EL (cell line): ENCODE measurements around the gene TBX19.

ENCODE experiments used
- DNase-seq: peaks from one replicate; pipeline ENCODE4 v3.0.0-alpha.2; 2016

TBX19 gene

DNA sequence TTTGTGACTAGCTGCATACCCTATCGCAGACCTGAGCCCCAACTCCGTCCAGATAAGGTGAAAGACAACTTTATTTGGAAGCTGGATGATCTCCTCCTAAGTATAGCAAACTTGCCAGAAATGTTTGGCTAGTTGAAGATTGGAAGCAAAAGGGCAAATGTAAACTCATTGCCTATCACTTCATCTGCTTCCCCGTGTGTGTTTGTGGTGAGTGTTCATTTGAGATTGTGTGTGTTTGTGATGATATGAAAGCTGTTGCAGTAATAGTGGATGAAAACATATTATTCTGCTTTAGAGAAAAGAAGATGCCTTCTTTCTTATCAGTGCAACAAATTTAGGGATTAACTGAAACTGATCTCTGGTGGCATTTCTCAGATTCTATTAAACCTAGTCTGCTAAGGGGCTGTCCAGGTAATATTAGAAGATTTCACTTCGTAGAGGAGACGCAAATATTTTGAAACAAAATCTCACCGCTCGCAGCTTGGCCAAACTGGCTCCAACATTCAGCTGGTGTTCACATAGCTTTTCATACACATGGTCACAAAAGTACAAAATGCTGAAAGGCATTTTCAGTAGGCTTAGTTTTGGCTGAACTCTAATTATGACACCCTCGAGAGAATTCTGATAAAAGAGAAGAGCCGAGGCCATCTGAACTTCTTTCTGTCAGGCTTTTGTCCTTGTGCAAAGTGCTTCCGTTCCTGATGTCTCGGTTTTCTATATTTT, 1.1 kb downstream of the TBX19 start:
- DNase-seq: no peak

DNA sequence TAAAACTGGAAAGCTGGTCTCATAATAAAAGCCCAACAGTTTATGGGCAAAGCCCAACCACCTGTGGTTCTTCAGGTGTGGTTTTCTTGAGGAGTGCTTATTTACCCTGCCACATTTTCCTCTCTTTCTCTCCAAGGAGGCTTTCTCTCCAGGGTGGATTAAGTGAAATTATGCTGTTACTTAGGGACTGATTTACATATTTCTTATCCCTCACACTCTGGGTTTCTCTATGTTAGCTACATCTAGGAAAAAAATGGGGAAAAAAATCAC, 4.8 kb downstream of the TBX19 start:
- DNase-seq: no peak

DNA sequence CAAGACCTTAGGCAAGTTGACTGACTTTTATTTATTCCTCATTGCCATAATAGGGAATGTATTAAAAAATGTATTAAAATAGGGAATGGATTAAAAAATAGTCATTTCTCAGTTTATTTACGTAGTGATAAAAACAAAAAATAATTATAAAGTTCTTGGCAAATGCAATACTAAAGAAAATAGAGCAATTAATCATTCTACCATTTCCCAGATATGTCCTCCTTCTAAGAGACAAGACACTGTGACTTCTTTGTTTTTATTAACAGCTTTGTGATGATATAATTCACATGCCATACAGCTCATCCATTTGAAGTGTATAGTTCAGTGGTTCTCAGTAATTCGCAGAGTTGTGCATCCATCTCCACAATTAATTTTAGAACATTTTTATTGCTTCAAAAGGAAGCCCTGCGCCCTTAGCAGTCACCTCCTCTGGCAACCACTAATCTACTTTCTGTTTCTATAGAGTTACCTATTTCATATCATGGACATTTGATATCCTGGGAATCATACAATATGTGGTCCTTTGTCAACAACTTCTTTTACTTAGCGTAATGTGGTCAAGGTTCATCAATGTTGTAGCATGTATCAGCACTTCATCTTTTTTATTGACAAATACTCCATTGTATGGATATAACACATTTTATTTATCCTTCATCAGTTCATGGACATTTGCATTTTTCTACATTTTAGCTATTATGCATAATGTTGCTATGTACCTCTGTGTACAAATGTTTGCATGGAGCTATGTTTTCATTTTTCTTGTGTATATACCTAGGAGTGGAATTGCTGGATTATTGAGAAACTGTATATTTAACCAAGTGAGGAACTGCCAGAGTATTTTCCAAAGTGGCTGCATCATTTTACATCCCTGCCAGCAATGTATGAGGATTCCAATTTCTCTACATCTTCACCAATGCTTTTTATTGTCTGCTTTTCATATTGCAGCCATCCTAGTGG, 5.6 kb downstream of the TBX19 start:
- DNase-seq: no peak

GRCh38 chr1:168287237-168287664, 6.6 kb downstream of the TBX19 start:
- DNase-seq: peak; percentile 60

DNA sequence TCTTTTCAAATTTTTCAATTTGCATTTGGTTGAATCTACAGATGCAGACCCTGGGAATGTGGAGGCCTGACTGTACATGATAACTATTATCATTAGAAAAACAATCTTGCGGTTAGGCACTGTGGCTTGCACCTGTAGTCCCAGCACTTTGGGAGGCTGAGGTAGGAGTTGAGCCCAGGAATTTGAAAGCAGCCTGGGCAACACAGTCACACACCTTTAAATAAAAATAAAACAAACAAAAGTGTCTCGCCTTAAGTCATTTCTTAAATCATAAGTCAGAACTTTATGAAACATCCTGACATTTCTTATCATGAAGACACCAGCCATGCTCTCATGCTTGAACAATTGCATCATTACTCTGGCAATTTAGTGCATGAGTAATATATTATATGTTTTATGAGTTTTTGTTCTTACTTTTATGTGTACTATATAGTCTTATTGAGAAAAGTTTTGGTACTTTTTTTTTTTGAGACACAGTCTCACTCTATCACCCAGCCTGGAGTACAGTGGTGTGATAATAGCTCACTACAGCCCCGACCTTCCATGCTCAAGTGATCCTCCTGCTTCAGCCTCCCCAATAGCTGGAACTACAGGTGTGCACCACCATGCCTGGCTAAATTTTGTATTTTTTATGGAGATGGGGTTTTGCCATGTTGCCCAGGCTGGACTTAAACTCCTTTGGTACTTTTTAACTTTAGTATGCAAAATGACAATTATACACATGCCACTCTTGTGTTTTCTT, 7.8 kb downstream of the TBX19 start:
- DNase-seq: peak; percentile 57

DNA sequence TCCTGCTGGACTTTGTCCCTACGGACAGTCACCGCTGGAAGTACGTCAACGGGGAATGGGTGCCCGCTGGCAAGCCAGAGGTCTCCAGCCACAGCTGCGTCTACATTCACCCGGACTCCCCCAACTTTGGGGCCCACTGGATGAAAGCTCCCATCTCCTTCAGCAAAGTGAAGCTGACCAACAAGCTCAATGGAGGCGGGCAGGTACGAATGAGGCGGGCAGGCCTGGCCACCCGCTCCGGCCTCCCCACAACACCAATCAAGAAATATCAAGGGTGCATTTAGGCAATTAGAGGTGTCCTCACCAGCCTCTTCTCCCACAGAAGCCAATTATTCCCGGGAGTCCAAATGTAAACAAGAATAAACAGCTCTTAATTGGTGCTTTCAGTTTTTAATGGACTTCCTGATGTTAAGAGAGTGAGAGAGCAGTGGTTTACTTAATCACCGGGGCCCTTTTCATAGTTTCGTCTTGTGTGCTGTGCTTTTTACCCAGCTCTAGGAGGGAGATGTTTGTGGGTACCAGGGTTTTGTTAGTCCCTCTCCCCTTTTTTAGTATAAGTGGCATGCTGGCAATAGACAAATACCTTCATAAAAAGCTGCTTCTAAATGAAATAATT, 10.7 kb downstream of the TBX19 start:
- no peak for DNase-seq

- DNase-seq: no peak
These were observed 12.7 kb downstream of the TBX19 start for GRCh38 chr1:168293356-168293755.

- DNase-seq: no peak
These were observed 14.9 kb downstream of the TBX19 start for GRCh38 chr1:168295411-168296114.

- DNase-seq: no peak
These were observed 16.5 kb downstream of the TBX19 start for GRCh38 chr1:168297019-168297730.

DNA sequence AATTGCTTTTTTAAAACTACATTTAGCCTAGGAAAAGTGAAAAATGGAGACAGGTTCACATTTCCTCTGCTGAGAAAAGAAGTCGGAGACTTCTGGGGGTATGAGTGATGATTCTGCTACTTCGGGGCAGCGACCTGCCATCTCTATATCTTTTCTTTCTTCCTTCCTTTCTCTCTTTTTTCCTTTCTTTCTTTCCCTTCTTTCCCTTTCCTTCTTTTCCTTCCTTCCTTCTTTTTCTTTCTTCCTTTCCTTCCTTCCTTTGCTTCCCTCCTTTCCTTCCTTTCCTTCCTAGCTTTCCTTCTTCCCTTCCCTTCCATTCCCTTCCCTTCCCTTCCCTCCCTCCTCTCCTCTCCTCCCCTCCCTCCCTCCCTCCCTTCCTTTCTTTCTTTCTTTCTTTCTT, 17.8 kb downstream of the TBX19 start:
- DNase-seq: no peak

DNA sequence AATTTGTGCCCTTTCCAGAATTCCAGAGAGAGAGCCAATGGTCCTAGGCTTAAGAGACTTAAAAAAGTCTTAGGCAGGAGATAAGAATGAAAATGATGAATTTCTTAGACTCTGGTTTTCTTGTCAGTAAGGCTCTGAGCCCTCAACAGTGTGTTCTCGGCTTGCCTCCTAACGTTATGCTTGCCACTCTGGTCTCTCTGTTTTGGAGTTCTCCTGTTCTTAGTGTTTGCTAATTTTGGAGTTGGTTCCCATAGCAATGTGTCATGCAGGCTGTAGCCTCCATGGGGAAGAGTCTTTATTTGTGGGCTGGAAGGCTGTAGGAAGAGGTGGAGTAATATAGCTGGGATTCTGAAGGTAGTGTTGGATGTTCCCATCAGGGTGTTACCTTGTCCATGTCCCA, 19.9 kb downstream of the TBX19 start:
- no peak for DNase-seq

DNA sequence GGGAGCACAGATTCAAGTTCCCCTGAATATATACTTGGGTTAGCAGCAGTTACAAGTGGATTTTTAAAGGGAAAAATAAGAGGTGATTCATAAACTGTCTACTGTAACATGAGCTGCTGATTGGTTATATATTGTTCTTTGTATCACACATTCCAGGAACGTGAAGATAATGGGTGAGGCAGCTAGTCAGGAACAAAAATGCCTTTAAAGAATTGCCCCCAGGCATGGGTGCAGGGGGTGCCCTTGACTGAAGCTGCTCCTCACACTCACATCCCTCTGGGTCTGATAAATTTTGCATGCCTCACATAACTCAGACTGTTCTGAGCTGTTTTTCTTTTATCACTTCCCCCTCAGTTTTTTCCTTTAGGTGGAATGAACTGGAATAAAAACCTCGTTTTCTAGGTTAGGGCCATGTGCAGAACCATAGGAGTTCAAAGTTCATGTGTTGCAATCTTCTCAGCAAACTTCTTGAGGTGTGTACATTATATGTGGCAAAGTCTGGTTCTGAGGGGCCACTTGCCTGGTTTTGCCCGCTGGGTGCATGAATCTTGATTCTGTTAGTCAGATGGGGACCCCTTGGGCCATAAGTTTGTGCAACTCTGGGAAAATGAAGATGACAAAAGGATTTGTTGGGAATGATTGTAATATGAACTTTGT, 21.1 kb downstream of the TBX19 start:
- DNase-seq: peak; percentile 99

DNA sequence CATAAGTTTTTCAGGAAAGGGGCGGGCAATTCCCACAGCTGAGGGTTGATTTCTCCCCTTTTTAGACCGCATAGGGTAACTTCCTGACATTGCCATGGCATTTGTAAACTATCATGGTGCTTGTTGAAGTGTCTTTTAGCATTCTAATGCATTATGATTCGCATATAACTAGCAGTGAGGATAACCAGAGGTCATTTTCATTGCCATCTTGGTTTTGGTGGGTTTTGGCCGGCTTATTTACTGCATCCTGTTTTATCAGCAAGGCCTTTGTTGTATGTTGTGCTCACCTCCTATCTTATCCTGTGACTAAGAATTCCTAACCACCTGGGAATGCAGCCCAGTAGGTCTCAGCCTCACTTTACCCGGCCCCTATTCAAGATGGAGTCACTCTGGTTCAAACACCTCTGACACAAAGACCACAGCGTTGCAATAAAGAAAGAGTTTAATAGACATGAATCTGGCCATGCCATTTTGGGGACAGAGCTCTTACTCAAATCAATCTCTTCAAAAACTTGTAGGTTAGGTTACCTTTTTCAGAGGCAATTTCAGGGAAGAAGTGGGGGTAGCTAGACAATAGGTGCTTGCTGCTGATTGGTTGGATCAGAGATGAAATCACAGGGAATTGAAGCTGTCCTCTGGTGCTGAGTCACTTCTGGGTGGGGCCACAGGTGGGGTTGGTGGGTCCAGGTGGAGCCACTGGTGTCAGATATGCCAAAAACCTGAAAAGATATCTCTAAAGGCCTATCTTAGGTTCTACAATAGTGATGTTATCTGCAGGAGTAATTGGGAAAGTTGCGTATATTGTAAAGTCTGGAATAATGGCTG, 23.3 kb downstream of the TBX19 start:
- DNase-seq: no peak

GRCh38 chr1:168304865-168305264, 24.2 kb downstream of the TBX19 start:
- no peak for DNase-seq

DNA sequence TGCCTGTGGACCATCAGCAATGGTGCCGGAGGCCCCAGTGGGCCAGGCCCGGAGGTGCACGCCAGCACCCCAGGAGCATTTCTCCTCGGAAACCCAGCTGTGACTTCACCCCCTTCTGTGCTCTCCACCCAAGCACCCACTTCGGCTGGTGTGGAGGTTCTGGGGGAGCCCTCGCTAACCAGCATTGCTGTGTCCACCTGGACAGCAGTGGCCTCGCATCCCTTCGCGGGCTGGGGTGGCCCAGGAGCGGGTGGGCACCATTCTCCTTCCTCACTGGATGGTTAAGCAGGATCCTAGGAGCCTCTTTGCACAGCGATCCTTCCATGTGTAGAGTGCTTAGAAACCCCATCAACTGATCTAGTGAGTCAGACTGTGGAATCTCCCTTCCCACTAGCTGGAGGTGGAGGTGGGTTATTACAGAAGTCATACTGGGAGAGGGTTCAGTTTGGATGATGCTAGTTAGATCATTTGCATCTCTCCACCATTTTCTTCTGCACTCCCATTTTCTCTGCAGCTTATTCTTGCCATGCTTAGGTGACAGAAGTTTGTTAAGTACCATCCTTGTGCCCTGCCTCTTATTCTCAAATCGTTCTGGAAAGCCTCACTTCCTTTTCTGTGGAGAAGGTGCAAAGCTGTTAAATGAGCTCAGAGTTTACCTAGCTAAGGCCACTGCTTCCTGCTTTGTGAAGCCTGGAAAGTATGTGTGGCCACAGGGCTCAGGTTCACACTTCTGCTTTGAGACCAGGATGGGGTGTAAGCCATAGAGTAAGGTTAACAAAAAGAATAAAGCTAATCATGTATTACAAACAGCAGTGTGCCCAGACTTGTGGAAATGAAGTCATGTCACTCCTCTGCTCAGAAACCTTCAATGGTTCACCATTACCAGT, 32.3 kb downstream of the TBX19 start:
- DNase-seq: peak; percentile 12

DNA sequence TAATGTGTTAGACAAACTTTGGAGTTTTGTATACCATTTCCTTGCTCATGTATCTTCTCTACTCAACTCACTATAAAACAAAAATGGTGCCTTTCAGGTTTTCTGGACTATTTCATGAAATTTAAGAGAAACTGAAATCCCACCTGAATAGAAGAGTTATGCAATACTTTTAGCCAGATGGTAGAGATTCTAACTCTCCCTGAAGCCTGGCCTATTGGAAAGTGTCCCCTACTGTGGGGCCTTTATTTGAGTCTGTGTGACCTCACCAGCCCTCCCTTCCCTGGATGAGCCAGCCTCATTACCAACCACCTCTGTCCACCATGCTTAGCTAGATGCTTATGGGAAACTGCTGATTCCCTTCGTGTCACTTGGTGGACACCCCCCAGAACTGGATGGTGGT, 35.5 kb downstream of the TBX19 start:
- no peak for DNase-seq

- no peak for DNase-seq
These were observed 36.6 kb downstream of the TBX19 start for GRCh38 chr1:168317309-168317708.

GRCh38 chr1:168319691-168320090, 39.0 kb downstream of the TBX19 start:
- DNase-seq: no peak

- DNase-seq: no peak
These were observed 39.5 kb downstream of the TBX19 start for GRCh38 chr1:168320149-168320548.
